Measurements from ENCODE around the gene TAF10.

The TAF10 gene

GRCh38 chr11:6576471-6577373, 35.3 kb downstream of the TAF10 start:
- no peak for FAIRE-seq

GRCh38 chr11:6574816-6575715, 37.0 kb downstream of the TAF10 start:
- no peak for FAIRE-seq

GRCh38 chr11:6572215-6572614, 39.8 kb downstream of the TAF10 start:
- no peak for FAIRE-seq

- FAIRE-seq = no peak
These were observed 40.5 kb downstream of the TAF10 start for GRCh38 chr11:6571434-6572008.

- FAIRE-seq = no peak
These were observed 41.2 kb downstream of the TAF10 start for GRCh38 chr11:6570691-6571427.

- no peak for FAIRE-seq
These were observed 42.3 kb downstream of the TAF10 start for GRCh38 chr11:6569706-6570105.

GRCh38 chr11:6568191-6568918, 43.7 kb downstream of the TAF10 start:
- FAIRE-seq = no peak

GRCh38 chr11:6567371-6567745, 44.7 kb downstream of the TAF10 start:
- no peak for FAIRE-seq

GRCh38 chr11:6566704-6567370, 45.2 kb downstream of the TAF10 start:
- no peak for FAIRE-seq

- FAIRE-seq = no peak
These were observed 45.9 kb downstream of the TAF10 start for GRCh38 chr11:6565988-6566703.

- FAIRE-seq = no peak
These were observed 46.7 kb downstream of the TAF10 start for GRCh38 chr11:6565325-6565724.

- no peak for FAIRE-seq
These were observed 48.3 kb downstream of the TAF10 start for GRCh38 chr11:6563667-6564066.

- no peak for FAIRE-seq
These were observed 48.8 kb downstream of the TAF10 start for GRCh38 chr11:6563121-6563619.

- FAIRE-seq = no peak
These were observed 50.7 kb downstream of the TAF10 start for GRCh38 chr11:6561288-6561687.
